ENCODE data around the gene SERPINE2.

DNA sequence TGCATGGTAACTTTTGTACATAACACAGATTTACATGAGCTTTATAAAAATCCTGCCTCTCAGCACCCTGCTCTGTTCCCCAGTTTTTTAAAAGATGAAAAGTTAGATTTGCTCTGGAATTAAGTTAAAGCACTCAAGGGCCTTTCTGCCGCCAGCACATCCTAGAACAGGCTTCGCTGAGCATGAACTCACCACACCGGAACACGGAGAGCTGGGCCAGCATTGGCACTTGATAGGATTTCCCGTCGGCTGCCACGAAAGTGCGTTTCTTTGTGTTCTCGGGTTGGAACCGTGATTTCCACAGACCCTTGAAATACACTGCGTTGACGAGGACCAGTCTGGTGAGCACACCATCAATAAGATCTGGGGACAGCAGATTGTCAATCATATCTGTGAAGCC lies 47.5 kb downstream of the SERPINE2 start:
- no peak for TF ChIP-seq CTCF (IDR thresholded peaks at IDR 0.05; ENCODE audit: insufficient read depth, low read length, poor library complexity, severe bottlenecking)
- no peak for TF ChIP-seq EZH2phosphoT487 (conservative IDR thresholded peaks at IDR 0.05; ENCODE audit: low read length)

Data from SU-DHL-6 (cell line).